NCI-H1105 (cell line): ENCODE measurements around the gene FGFR3.
A peak's percentile ranks its signal among the peaks of the same experiment; 100 is the strongest.

Experiments used
- DNase-seq: peaks from one replicate; lab custom pipeline; 2025; lab: John Stamatoyannopoulos, UW

Gene FGFR3

DNA sequence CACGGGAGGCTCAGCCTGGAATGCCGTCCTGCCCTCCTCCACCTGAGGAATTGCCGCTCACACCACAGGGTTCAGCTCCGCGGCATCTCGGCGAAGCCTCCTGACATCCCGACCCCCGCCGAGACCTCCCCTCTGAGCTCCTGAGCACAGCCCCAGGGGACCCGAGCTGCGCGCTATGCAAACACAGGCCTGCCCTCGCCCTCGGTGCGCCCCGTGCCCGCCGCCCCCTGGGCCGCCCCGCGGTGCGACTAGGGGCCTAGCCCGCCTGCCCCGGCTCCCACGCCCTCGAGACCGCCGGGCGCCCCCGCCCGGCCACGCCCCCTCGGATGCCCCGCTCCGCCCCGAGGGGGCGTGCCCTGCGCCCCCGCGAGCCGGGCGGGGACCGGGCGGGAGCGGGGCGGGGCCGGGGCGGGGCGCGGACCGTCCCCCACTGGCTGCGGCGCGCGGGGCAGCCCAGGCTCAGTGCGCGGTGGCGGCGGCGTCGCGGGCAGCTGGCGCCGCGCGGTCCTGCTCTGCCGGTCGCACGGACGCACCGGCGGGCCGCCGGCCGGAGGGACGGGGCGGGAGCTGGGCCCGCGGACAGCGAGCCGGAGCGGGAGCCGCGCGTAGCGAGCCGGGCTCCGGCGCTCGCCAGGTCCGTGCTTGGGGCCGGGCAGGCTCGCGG is at the start of gene FGFR3:
Gene FGFR3, plus strand, starts transcription at position 462 of the 664 bp plus-strand sequence. CDS start 642 bp downstream, outside the sequence.
- no peak for DNase-seq

DNA sequence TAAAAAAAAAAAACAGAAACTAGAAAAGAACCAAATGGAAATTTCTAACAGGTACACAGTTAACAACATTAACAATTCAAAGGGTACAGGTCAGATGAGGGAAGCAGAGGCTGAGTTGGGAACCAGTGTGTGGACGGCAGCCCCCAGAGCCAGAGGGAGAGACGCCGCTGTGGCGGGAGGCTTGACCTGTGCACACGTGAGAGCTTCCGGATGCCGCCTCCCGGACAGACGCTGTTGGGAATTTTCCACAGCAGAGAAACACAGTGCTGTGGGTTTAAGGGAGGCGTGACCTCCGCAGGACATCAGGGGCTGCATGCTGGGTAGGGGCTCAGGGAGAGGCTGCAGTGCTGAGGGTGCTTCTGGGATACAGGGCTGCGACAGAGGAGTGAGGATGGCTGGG is 49.5 kb upstream of the FGFR3 start:
- DNase-seq: no peak

- DNase-seq: no peak
Measured at GRCh38 chr4:1743975-1744374, 49.1 kb upstream of the FGFR3 start.

- DNase-seq: no peak
Measured at GRCh38 chr4:1744552-1744951, 48.5 kb upstream of the FGFR3 start.

DNA sequence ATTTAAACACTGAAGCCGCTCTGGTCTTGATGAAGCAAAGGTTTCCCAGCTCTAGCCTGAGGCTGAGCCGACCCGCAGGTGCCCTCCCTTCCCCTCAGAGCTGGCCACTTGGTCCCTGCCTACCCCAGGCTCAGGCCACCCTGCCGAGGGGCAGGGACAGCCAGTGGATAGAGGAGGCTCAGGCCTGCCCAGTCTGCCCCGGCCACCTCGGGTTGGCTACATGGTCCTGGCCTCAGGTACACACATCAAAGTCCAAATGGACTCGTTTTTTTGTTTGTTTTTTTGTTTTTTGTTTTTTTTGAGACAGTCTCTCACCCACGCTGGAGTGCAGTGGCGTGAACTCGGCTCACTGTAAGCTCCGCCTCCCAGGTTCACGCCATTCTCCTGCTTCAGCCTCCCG is 47.9 kb upstream of the FGFR3 start:
- no peak for DNase-seq

- DNase-seq: no peak
Measured at GRCh38 chr4:1745697-1746096, 47.4 kb upstream of the FGFR3 start.

DNA sequence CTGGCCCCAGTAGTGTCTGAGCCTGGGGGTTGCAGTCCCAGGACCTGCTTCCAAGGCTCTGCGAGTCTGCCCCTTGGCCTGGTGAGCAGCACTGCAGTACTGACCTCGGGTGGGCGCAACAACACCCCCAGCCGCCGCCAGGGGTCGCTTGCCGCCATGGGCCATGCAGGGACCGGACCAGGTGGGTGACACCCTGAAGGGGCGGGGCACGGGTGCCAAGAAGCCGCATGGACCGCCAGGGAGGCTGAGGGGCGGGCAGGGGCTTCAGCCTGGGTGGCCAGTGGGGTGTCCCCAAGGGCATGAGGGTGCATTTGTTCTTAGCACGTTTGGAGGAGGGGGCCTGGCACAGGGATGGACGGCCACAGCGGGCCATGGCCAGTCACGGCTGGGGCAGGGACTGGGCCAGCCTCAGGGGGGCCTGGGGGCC is 46.8 kb upstream of the FGFR3 start:
- peak; percentile 16 for DNase-seq

DNA sequence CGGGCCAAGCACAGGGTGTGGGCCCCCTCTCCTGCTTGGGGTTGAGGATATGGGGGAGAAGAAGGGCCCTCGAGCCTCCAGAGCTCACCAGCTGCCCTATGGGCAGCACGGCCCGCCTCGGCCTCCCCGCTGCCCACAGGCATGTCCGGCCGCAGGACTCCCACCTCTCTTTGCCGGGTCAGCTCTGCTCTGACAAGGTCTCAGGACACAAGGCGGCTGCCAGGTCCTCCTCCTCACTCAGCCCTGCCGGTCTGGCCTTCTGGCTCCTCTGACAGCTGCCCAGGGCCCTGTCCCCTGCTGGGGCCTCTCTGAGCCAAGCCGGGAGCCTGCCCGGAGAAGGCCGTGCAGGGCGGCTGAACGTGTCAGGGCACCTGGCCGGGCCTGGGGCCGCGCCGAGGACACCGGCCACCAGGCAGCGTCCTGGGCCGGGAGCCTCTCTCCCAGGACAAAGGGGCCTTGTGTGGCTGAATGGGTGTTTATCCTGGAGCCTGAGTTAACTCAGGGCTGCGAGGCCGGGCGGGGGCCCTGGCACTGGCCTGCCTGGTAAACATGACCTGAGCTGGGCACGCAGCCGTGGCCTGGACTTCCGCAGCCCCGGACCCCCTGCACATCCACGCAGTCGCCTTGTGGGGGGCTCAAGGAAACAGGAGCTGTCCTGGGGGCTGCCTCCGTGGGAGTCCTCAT is 46.0 kb upstream of the FGFR3 start:
- DNase-seq: no peak

- no peak for DNase-seq
Measured at GRCh38 chr4:1747603-1747967, 45.5 kb upstream of the FGFR3 start.

- peak; percentile 58 for DNase-seq
Measured at GRCh38 chr4:1748465-1748995, 44.6 kb upstream of the FGFR3 start.

DNA sequence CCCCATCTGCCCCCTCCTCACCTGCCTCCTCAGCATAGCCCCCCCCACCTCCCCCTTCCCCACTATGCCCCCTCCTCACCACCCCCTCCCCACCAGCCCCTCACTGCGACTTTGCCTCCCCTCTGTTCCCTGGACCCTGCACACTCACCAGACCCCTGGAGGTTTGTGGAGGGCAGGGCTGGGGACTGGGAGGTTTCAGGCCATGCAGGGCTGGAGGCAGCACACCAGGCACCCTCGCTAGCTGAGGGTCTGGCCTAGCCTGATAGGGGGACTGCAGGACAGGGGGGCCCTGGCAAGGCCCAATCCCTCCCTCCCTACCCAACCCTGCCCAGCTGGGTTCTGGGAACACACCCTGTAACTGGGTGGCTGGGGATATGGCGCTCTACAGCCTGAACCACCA is 43.7 kb upstream of the FGFR3 start:
- DNase-seq: no peak

- DNase-seq: no peak
Measured at GRCh38 chr4:1749826-1750225, 43.3 kb upstream of the FGFR3 start.

DNA sequence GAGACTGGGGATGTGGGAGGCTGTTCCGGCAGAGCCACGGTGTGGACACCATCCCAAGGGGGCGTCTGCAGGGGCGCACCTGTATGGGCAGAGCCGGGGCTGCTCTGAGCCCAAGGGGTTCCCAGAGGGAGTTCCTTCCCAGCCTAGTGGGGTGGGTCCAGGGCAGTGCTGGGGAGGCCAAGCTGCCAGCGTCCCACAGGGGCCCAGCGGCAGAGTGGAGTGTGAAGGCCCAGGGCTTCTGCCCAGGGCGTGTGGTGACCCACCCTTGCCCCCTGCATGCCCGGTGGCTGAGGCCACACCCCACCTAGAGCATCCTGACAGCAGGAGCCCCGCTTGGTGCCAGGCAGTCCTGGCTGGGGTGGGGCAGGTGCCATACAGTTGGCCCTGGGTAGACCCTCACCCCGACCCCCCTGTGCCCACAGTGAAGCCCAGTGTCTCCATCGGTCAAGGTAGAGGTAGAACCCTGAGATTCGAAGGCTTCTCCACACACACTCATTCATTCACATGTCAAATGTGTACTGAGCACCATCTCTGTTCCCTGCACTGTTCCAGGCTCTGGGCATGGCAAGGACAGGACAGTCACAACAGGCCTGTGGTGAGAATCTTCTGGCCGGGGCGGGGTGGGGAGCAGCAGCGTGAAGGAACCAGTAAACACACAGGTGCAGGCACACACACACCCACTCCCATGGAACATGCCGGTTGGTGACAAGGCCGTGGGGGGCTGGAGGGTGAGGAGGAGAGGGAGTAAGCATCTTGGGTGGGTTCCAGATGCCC is 42.5 kb upstream of the FGFR3 start:
- DNase-seq: no peak

DNA sequence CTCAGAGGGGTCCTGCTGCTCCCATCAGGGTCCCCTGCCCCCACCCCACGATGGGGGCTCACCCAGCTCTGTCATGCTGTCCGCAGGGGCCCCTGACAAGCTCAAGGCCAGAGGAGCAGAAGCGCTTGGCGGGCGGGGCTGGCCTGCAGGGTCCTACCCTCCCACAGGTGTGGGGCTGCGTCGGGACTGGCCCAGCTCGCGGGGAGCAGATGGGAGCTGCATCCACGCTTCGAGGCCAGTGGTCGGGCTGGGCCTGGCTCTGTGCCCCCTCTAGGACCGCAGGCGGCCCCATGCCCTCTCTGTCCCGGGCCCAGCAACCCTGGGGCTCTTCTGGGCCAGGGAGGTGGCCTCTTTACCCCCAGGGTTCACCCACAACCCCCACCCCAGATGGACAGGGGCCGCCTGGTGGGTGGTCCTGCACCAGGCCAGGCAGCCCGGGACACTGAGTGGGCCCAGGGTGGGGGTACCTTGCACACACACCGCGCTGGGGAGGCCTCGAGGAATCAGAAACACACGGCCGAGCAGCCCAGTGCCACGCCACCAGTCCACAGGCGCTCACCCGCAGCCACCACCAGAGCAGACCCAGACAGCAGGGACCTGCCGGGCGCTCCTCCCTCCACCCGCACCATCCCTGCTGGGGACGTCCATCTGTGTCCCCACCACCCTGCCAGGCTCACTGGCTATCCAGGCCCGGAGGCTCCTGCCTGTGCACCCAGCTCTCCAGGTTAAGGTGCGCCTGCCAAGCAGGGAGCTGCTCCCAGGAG is 41.8 kb upstream of the FGFR3 start:
- DNase-seq: no peak

DNA sequence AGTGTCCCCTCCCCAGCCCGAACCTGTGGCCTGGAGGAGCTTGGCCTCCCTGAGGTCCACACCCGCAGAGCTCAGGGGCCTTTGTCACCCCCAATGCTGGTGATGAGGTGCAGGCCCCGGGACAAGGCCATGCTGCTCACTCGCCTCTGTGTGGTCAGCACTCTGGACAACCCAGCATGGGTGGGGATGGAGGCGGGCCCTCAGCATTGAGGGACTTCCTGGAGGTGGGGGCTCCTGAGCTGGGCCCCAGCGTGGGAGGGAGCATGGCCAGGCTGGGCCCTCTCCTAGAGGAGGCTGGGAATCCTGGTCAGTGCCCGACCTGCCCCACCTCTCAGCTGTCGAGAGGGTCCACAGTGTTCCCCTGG is 41.2 kb upstream of the FGFR3 start:
- no peak for DNase-seq

GRCh38 chr4:1752284-1753041 is 40.6 kb upstream of the FGFR3 start:
- DNase-seq: no peak

- no peak for DNase-seq
Measured at GRCh38 chr4:1753294-1753696, 39.8 kb upstream of the FGFR3 start.

DNA sequence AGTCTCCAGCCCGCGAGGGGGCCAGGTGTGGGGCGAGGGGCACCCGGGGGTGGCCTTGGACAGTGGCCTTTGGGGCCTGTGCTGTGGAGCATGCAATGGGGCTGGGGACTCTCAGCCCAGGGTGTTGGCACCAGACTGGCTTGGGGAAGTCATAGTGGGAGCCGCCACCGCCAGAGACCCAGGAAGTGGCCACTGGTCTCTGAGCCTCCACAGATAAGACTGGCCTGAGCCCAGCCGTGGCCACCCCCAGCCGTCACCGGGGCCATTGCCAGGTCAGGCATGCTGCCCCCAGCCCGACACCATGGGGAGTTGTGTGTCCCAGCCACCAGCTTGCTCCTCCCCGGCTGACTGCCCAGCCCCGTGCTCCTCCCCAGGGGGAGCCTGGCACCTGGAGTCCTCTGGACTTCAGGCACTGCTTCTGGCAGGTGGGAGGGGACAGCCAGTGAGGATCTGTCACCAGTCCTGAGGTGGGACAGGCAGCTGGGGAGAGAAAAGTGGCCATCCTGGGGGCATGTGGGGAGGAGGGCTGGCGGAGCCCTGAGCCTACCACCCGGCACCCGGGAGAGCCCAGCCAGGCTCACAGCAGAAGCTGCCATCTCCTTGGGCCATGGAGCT is 39.3 kb upstream of the FGFR3 start:
- no peak for DNase-seq

GRCh38 chr4:1754336-1754735 is 38.8 kb upstream of the FGFR3 start:
- no peak for DNase-seq

- DNase-seq: no peak
Measured at GRCh38 chr4:1755297-1755696, 37.8 kb upstream of the FGFR3 start.

DNA sequence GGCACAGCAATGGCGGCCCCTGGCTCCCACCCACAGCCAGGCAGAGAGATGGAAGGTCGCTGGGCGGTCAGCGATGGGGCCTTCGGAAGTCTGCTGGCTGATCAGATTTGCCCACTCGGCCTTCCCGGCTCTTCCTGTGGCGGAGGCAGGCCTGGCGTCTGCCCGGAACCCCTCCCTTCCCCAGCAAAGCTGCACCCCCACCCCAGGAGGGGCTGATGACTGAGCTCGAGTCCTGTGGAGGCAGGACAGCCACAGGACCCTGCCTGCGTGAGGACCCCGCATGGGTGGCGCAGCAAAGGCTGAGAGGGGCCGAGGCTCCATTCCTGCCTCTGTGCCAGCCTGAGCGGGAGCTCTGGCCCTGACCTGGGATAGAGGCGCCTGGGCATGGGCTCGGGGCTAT is 37.0 kb upstream of the FGFR3 start:
- no peak for DNase-seq
